ENCODE data around the gene BET1L. TPM values are rescaled to one million over a fixed set of nuclear protein-coding genes. Genes with fewer than 3 reads are reported as not detected.
A peak's percentile ranks its signal among the peaks of the same experiment; 100 is the strongest.
"Not testable (repeated sequence)": the region's sequence is repeated elsewhere in the genome, so short reads cannot be mapped to it uniquely, and the experiment has no call there.

Gene BET1L
- total RNA-seq, 1 experiment from 2014 or later, result 15.2 TPM

DNA sequence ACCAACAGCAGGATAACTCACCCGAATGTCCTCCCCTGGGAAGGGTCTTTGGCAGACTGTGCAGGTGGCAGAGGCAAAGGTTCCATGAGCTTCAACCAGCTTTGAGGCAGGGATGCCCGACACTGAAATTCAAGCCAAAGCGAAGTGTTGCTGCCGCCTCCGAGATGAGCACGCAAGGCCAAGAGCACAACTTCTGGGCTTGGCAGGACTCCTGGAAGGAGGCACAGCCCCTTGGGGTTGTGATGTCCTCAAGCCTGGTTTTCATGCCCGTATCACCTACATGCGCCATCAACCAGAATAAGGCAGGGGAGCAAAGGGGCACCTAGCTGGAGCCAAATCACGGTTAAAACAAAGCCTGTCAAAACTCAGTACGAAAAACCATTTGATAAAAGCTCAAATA, 23.2 kb upstream of the BET1L start:
- DNase-seq (ENCODE audit: low read depth), result no peak

DNA sequence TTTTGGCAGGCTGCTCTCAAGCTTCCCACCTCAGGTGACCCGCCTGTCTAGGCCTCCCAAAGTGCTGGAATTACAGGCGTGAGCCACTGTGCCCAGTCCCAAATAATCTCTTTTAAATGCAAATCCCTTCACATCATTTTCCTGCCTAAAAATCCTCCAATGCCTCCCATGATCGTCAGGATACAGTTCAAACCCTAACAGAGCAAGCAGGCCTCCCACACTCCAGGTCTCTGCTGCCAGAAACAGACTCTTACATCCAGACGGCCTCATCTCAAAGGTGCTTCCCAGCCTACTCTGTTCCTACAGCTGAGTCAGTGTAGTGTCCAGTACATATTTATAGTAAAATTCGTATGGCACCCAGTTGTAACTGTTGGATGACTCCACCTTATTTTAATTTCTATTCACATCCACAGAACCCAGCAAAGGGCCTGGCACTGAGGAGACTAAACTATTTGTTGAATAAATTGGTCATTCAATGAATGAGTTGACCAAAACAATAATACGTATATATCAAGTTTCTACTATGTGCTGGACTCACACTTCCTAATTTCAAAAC, 20.7 kb upstream of the BET1L start:
- DNase-seq (ENCODE audit: low read depth), result no peak

DNA sequence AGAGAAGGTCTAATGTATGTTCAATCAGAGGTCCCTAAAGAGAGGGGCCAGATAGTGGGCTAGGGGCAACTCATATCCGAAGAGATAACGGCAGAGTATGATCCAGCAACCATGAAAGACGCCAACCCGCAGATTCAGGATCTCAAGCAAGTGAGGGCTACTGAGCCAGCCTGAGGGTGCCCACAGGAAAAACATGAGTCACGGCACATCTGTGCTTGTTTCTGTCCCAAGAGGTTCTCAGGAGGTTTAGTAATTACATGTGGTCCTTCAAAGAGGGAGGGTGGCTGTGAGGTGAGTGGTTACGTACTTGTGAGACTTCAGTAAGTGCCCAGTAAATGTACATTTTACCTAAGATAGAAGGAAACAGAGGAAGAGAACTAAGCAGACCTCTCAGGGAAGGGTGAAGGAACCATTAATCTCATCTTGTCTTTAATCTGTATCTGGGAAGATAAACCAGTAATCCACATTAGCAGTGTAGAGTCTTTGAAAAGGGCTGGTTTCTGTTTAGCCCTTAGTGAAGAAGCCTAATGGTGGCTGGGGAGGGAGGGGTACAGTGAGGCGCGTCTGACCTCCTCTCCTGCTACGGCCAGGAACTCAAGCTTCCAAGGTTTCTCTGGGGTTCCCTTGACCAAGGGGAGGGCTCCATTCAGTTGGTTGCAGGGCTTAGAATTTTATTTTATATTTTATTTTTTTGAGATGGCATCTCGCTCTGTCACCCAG, 18.7 kb upstream of the BET1L start:
- peak; percentile 89 for DNase-seq (ENCODE audit: low read depth)

DNA sequence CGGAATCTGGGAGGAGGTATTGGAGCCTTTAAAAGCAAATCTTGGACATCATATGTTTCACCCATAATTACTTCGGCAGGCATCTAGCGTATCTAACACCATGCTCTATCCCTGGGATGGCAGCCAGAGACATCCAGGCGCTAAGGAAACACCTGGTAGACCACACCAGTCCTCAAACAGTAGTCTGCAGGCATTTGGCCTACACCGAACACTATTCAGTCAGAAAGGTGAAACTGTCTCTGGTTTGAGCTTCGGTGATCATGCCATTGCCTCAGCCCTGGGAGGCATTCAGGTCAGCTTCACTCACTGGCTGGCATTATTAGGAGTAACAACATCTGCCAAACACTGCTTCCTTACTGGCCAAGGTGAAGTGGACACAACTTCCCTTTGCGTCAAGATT, 17.2 kb upstream of the BET1L start:
- DNase-seq (ENCODE audit: low read depth), result no peak

DNA sequence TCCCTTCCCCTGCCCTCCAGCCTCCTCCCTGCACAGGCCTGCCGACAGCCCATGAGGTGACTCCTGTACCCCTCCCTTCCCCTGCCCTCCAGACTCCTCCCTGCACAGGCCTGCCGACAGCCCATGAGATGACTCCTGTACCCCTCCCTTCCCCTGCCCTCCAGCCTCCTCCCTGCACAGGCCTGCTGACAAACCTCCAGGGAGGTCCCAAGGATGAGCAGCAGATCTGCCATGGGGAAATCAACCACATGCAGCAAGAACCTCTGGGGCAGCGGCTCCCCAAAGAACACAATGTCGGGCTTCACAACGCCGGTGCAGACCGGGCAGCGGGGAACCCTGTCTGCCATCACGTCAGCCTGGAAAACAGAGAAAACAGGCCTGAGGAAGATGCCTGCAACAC, 16.7 kb upstream of the BET1L start:
- no peak for DNase-seq (ENCODE audit: low read depth)

DNA sequence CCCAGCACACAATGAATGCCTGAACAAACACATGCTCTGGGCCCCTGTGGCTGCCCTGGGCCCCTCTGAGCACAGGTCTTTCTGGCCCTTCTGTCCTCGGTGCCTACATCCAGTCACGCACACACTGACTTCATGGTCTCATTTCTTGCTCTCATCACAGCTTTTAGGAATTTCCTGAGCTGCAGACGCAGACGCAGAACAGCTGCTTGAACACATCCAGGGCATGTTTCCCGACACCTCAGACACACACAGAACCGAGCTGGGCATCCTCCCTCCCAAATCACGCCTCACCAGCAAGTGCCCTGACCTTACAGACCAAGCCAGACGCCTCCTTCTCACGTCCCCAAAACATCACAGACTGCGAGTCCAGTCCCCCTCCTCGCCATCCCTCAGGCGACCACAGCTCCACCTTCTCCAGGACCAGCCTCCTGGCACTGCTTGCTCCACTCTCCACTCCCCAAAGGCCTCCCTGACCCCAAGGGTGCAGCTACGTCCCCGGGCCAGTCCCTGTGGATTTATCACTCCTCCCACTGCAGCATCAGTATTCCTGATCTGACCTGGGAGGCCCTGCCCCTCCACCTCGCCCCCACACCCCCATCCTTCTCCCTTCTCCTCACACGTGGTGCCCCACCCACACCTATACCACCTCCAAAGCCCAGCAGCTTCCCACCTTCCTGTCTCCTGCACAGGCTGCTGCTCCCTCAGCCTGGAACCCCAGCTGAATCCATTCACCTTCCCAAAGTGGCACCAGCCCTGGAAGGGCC, 16.0 kb upstream of the BET1L start:
- no peak for DNase-seq (ENCODE audit: low read depth)

DNA sequence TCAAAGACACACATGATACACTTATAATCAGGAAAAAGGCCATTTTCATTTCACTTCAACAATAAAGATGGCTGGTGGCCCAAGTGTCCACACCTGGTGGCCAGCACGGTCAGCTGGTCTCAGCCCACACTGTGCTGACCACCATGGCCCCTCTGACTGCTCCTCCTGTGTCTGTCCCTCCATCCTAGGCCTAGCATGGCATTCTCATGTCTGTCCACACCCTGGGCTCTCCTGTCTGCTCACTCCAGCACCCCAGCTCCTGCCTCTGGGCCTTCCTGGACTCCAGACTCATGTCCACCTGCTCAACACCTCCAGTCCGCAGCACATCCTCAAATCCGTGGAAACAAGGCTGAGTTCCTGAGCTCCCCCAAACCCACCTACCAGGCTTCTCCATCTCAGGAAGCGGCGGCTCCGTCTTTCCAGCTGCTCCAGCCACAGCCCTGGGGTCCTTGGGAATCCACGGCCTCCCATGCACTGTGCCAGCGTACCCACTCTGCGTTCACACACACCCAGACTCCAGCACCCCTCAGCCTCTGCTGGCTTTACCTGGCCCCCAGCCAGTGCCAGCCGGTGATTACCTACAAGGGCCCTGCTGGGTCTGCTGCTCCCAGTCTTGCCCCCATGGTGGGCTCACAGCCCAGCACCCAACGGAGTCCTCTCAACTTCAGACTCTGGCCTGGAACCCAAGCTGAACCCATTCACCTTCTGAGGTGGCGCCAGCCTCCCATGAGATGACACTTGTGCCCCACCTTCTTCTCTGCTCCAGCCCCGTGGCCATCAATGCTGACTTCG, 15.0 kb upstream of the BET1L start:
- no peak for DNase-seq (ENCODE audit: low read depth)

DNA sequence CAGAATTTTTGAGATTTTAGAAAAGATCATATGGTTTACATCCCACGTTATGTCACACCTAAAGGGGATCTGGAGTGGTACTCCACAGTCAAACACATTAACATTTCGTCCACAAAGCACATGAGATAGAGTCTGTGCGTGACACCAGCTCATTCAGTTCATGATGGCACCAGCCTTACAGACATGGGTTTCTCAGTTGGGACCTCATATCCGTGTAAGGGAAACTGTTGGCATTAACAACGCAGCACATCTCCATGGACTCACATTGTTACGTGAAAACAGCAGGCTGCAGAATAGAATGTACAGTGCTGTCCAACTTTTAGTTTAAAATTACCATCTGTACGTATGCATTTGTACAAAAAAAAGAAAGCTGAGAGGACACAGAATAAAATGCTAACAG, 14.3 kb upstream of the BET1L start:
- no peak for DNase-seq (ENCODE audit: low read depth)

DNA sequence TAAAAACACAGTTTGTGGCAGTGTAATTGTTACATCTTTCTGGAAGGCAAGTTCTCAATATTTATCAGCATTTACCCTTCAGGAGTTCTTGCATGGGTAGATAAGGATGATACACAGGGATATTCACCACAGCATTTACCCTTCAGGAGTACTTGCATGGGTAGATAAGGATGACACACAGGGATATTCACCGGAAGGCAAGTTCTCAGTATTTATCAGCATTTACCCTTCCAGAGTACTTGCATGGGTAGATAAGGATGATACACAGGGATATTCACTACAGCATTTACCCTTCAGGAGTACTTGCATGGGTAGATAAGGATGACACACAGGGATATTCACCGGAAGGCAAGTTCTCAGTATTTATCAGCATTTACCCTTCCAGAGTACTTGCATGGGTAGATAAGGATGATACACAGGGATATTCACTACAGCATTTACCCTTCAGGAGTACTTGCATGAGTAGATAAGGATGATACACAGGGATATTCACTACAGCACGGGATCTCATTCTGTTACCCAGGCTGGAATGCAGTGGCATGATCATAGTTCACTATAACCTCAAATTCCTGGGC, 13.5 kb upstream of the BET1L start:
- DNase-seq (ENCODE audit: low read depth), result not testable (repeated sequence)

DNA sequence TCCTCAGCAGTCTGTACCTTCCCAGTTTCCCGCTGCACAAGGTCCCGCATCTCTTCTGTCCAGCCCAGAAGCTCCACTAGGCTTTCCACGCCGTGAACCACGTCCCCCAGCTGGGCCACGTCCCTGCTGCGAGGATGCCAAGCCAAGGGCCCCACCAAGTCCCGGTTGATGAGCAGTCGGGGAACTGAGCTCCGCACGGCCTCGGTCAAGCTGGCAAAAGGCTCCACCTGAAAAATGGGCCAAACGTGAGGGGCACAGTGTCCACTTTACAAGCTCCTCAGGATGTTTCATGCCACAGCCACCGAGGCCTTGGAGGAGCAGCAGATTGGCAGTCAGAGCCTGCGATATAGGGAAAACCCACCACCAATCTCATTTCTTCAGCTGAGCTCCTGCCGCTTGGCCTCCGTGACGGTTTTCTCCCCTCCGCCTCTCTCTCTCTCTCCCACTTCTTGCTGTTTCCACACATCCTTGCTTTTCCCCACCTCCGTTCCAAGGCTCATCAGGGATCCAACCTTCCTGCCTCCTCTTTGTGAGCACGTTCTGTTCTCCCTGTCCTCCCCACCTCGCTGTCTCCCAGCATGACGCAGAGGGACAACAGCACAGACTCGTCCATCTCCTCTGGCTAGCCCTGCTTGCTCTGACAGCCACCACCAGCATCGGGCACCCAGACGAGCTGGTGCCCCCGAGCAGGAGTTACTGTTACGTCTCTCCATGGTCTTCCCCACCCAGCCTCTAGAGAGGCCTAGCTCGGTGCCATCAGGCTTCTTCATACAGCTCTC, 11.8 kb upstream of the BET1L start:
- DNase-seq (ENCODE audit: low read depth), result no peak

DNA sequence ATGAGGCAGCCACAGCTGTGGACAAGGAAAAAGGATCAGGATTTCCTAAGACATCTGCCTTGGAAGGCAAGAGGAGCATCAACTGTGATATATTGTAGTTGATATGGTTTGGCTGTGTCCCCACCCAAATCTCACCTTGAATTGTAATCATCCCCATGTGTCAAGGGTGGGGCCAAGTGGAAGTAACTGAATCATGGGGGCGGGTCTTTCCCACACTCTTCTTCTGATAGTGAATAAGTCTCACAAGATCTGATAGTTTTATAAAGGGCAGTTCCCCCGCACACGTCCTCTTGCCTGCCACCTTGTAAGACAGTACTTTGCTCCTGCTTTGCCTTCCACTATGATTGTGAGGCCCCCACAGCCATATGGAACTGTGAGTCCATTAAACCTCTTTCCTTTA, 10.5 kb upstream of the BET1L start:
- DNase-seq (ENCODE audit: low read depth), result no peak

DNA sequence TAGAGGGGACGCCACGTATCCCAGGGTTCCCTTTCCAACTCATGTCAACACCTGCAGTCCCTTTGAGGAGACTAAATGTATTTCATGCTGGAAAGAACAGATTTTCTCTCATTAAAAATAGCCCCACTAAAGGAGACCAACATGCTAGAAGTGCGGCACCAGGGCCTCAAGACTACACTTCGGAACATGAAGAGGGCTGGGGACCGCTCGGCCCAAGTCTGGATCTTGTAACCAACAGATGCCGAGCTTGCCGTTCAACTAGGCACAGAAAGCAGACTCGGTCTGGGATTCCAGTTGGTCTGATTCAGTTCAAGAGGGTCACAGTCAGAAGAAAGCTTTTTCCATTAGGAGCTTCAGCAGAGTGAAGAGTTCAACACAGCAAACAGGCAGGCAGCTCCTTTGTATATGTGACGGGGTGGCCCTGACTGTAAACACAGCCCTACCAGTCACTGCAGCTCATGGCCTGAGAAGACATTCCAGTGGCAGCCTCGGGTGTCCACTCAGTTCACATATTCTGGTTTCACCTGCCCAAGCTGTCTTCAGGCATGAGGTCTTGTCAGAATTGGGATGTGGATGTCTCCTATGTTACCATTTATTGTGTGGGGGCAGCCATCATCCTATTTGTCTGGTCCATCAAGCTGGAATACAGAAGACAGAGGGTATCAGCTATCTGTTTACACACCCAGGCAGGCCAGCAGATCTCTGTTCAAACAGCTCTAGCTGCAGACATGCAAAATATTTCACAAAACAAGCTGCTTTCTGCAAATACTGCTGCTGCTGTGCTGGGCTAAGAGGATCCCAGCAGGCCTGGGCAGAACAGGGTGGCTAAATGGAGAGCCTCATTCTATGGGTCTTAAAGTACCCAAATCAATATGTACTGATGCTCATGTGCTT, 9.1 kb upstream of the BET1L start:
- no peak for DNase-seq (ENCODE audit: low read depth)

DNA sequence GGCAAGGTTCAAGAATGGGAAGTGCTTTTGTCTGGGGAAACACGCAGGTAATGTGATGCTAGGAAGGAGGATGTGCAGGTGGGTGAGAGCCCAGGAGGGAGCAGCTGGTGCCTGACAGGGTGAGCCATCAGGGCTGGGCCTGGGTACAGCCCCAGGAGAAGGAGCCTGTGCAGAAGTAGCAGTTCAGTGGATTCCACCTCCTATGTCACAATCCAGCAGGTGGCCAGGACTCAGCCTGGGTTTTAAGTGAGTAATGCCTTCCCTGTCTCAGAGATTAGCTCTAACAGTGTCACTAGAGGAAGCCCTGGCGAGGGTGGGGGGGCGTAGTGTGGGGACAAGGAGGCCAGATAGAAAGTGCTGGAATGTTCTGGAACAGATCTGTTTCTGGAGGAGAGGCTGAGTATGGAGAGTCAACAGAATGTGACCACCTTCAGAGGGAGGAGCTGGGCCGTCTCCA, 8.4 kb upstream of the BET1L start:
- DNase-seq (ENCODE audit: low read depth), result no peak

DNA sequence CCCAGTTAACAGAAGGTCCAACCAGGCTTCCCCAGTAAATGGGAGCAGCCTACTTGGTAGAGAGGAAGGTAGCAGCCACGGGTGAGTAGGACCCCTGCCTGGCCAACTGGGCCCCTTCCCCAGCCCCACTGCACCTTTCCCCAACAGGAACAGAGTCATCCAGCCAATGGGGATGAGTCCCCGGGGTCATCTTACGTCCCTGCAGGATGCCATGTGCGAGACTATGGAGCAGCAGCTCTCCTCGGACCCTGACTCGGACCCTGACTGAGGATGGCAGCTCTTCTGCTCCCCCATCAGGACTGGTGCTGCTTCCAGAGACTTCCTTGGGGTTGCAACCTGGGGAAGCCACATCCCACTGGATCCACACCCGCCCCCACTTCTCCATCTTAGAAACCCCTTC, 6.9 kb upstream of the BET1L start:
- no peak for DNase-seq (ENCODE audit: low read depth)

DNA sequence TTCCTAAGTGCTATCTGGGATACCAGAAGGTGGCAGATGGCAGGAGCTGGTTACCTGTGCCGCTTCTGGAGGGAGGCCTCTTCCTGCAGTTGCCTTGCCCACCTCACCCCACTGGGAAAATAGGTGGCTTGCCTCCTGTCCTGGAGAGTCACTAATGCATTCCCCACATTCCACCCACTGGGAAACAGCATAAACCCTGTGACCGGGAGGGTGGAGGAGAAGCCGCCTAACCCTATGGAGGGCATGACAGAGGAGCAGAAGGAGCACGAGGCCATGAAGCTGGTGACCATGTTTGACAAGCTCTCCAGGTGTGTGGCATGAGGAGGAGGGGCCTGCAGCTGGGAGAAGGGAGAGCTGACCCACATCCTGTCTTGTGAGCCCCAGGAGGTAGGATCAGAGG, 5.9 kb upstream of the BET1L start:
- peak; percentile 12 for DNase-seq (ENCODE audit: low read depth)

DNA sequence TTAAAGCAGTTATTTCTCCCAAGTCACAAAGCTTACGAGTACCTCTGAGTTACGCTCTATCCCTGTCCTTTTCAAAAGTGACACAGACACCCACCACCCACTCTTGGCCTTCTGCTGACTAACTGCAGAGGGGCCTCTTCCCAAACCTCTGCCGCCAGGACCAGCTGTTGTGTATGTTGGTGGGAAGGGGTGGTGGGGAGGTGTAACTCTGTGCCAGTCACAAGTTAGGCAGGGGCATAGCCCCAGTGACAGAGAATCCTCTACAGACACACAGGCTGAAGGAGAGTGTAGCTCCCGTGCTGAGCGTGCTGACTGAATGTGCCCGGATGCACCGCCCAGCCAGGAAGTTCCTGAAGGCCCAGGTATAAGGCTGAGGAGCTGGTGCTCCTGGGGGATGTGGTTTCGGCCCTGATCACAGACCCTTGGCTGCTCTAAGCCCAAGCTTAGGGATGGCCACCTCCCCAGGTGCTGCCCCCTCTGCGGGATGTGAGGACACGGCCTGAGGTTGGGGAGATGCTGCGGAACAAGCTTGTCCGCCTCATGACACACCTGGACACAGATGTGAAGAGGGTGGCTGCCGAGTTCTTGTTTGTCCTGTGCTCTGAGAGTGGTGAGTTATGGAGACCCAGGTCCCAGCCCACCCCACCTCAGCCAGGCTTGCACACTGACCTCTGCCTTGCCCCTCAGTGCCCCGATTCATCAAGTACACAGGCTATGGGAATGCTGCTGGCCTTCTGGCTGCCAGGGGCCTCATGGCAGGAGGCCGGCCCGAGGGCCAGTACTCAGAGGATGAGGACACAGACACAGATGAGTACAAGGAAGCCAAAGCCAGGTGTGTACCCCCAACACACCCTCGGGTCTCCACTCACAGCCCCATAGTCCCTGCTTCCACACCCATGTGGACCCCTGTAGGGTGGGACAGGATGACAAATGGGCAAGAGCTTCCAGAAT, 5.2 kb upstream of the BET1L start:
- no peak for DNase-seq (ENCODE audit: low read depth)

DNA sequence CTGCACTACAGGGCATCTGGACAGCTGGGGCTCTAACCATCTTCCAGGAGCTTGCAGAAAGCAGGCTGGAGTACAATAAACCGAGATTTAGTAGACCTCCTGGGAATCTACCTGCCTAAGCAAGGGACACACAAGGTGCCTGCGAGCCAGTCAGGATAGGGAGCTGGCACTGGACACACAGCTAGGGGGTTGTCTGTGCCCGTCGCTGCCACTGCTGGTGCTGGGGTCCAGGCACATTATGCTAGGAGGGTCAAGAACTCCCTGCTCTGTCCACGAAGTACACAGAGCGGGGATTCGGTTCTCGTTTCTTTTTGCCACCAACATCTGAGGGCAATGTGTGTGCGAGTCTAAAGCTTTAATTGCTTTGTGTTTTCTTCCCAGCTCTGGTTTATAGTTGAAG, 4.5 kb upstream of the BET1L start:
- no peak for DNase-seq (ENCODE audit: low read depth)

DNA sequence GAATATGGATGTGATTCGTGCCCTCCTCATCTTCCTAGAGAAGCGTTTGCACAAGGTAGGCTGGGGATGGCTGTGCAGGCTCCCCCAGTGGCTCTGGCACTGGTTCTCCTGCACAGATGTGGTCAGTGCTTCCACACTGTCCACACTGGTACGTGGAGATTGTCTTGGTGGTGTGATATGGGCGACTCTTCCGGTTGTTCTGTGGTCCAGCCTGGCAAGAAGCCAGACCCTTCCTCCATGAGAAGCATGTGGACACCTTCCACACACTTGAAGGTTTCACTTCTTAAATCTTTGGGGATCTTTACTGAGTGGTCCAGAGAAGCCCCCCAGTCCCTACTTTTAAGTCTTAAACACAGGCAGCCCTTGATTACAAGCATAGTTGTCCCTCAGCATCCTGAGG, 4.1 kb upstream of the BET1L start:
- DNase-seq (ENCODE audit: low read depth), result no peak

DNA sequence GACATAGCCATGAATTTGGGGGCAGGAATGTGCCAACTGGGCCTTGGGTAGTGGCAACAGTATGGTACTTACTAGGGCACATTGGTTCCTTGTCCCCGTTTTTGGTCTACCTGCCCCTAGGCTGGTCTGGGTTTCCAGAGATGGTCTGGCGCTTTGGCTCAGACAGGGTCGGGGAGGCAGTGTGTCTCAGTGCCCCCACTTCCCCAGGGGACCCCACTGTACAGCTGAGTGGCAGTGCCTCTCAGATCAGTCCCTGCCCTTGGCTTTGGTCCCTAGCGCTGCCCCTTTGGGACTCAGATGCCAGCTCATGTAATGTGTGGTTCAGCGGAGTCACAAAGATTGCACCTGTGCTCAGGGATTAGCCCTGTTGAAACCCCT, 3.6 kb upstream of the BET1L start:
- no peak for DNase-seq (ENCODE audit: low read depth)

Measured in HT1080 (cell line).